D341Med (cell line): Measurements from ENCODE around the gene GALE.
"Not testable (repeated sequence)": the region's sequence is repeated elsewhere in the genome, so short reads cannot be mapped to it uniquely, and the experiment has no call there.

Experiments
- DNase-seq: peaks from one replicate; pipeline ENCODE4 v3.0.0; 2012; ENCODE audit warnings: low spot score

Gene GALE

DNA sequence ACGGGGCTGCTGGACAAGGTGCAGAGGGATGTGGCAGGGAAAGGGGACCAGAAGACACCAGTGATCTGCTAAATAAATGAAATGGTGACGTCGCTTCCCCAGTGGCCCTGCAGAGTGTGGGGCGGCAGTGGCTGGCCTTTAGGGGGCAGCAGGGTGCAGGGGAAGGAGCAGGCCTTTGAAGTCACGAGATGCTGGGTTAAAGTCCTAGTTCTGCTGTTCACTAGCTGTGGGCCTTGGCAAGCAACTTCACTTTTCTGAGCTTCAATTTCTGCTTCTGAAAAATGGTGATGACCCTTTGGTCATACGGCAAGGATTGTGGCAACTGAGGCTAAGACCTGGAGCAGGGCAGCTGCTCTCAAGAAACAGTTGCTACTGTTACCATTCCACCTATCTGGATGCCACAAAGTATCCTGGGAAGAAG lies 9.2 kb upstream of the GALE start:
- DNase-seq: peak; percentile 84

DNA sequence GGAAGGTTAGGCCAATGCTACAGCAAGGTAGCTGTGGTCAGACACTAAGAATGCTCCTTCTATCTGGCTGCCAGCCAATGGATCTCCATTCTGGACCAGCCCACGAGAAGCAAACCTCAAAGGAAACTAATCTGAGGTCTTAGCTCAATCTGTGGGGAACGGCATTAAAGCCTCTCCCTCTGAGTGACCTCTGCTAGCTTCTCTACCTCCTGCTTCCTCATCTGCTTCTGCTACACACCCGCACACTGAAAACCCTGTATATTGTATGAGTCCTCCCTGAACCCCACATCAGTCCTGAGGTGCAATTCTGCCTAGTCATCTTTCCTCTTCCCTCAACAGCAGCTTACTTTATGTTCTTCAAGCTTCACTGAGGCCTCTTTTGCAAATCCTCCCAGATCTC lies 6.9 kb upstream of the GALE start:
- no peak for DNase-seq

GRCh38 chr1:23806280-23806679 lies 5.7 kb upstream of the GALE start:
- no peak for DNase-seq

DNA sequence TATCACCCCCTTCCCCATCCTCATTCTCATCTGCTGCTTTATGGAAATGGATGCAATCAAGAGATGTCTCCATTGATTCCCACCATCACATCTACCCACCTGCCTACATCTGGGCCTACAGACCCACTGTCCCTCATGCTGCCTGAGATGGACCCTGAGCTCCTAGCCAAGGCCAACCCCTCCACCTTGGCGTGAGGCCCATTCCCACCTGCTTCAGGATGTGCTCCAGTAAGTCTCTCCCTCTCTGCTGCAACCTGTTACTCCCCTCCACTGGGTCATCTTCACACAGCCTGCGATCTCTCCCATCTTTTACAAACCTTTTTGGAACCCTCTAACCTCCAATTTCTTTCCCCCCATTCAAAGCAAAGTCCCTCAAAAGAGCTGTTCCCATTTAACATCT lies 4.5 kb upstream of the GALE start:
- no peak for DNase-seq

GRCh38 chr1:23804183-23804835 lies 3.8 kb upstream of the GALE start:
- no peak for DNase-seq

GRCh38 chr1:23803674-23804073 lies 3.1 kb upstream of the GALE start:
- no peak for DNase-seq

- not testable (repeated sequence) for DNase-seq
Measured at GRCh38 chr1:23802809-23803342, 2.3 kb upstream of the GALE start.

DNA sequence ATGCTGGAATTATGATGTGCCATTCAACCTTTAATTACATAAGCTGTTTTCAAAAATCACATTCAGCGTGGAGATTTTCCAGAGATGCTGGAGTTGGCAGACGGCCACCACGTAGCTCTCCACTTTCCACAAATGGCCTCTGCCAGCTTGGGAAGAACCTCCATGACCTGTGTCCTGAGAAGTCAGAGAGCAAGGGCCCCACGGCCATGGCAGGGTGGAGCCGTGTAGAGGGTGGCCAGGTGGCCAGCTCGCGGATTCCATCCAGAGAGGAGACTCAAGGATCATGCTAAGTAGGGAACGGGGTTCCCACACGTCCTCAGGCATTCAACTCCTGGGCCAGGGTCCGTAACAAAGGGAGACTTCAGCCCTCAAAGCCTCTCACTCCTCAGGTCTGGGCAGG lies 1.3 kb upstream of the GALE start:
- no peak for DNase-seq

- DNase-seq: no peak
Measured at GRCh38 chr1:23801338-23801748, 789 bp upstream of the GALE start.

GRCh38 chr1:23799570-23800399 lies 769 bp downstream of the GALE start:
- DNase-seq: peak; percentile 48

GRCh38 chr1:23799255-23799569 lies 1.3 kb downstream of the GALE start:
- no peak for DNase-seq

- no peak for DNase-seq
Measured at GRCh38 chr1:23798662-23799142, 1.9 kb downstream of the GALE start.

- DNase-seq: no peak
Measured at GRCh38 chr1:23797478-23798448, 2.8 kb downstream of the GALE start.

DNA sequence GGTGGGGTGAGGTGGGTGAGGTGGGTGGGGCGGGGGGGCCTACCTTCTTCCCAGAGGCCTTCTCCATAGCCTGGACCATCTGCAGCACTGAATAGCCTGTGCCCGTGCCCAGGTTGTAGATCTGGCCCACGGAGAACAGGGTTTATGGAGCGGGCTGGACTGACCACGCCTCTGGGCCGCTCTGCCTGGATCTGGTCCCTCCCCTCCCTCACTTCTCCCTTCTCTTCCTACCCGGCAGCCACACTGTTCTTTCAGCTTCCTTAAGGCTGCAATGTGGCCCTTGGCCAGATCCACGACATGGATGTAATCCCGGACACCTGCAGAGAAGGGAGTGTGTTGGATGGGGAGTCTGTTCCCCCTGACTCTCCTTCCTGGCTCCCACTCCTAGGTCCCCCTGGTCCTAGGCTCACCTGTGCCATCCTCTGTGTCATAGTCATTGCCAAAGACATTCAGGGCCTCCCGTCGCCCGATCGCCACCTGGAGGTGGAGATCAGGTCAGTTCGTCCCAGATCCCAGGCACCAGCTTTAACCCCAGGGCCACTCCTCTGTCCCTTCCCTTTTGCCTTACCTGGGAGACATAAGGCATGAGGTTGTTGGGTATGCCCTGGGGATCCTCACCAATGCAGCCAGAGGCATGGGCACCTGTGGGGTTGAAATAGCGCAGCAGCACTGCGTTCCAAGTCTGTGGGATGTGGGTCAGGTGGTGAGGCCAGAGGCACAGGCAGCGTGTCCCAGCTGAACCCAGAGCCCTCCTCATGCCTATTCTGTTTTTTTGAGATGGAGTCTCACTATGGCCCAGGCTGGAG lies 3.9 kb downstream of the GALE start:
- no peak for DNase-seq

DNA sequence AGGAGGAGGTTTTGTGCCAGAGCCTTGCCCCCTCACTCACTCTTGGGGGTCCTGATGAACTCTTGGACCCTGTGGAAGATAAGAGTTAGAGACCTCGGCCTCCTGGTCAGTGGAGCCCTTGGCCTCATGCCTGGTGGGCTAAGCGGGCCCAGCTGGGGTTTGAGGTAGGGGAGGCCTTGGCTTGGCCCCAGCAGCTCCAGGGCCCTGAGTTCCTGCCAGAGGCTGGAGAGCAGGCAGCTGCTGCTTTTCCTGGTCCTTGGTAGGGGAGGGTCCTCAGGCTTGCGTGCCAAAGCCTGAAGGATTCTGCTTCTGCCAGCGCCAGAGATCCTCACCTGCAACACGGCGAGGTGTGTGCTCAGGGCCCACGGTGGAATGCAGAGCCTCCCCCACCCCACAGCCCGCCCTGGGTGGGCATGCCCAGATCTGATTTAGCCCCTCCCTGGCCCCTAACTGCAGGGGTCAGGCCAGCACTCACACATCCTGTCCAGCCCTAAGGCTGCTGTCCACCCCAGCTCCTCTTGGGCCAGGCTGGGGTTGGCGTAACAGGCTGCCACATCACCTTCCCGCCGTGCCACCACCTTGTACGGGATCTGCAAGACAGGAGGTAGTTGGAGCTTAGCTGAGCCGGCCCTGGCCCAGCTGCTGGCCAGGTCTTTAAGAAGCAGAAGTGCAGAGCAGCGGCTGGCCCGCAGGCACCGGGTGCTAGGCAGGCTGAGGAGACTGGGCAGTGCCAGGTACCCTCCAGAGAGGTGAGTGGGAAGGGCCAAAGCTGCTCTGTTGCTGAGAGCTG lies 4.7 kb downstream of the GALE start:
- DNase-seq: no peak

- DNase-seq: not testable (repeated sequence)
Measured at GRCh38 chr1:23794732-23795182, 5.8 kb downstream of the GALE start.

DNA sequence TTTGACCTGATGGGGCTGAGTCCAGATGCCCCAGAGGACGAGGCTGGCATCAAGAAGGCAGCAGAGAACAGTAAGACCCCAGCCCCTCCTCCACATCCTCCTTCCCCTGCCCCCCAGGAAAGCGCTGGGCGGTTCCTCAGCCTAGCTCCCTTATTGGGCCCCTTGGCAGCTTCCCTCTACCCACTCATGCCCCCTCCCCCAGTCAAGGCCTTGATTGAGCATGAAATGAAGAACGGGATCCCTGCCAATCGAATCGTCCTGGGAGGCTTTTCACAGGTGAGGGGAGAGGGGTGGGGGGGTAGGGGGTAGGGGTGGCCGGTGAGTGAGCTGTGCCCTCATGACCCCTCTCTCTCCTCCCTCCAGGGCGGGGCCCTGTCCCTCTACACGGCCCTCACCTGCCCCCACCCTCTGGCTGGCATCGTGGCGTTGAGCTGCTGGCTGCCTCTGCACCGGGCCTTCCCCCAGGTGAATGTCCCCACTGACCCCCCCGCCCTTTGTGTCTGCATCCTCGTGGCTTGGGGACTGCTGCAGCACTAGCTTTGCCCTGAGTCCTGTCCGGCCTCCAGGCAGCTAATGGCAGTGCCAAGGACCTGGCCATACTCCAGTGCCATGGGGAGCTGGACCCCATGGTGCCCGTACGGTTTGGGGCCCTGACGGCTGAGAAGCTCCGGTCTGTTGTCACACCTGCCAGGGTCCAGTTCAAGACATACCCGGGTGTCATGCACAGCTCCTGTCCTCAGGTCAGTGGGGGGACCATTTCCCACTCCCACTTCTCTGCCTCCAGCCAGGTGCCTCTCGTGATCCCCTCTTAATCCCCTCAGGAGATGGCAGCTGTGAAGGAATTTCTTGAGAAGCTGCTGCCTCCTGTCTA lies 6.5 kb downstream of the GALE start:
- DNase-seq: no peak

DNA sequence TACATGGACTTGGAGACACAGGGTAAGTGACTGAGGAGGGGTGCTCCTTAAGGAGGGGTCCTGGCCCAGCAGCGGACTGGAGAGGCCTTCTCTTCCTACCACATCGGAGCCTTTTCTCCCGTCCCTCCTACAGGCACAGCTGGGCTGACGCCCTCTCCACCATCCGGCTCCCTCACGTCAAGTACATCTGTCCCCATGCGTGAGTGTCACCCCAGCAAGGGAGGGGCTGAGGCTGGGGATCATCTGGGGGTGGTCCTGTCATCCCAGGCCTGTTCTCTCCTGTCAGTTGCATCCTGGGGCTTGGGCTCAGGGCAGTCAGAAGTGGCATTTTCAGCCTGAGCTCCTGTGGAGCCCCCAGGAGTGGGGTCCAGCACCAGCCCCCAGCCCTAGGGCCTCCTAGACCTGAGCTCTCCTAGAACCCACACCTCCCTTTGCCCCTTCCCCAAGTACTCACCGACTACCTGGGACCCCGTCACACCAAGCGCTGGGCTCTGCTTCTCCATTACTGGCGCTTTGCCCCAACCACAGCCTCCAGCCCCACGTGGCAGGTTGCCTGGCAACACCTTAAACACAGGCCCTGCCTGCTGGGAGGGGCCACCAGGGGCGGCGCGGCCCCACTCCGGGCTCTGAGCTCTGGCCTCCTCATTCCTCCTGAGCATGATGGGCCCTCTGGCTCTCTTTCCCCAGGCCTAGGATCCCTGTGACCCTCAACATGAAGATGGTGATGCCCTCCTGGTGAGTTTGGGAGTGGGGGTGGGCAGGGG lies 7.4 kb downstream of the GALE start:
- DNase-seq: no peak
